Caco-2 (cell line): ENCODE results near the gene PTPN23. TPM values are rescaled to one million over a fixed set of nuclear protein-coding genes. Genes with fewer than 3 reads are reported as not detected.

ENCODE experiments used
- BruUV-seq: library from RNA; stranded (reverse); fragments of 400-500 nt; replicated peaks from 2 replicates; lab custom pipeline; 2021; lab: Mats Ljungman, UMichigan
- CTCF ChIA-PET: fragments of 300-600 bp; sonication (Branson Sonifier 250); formaldehyde crosslinking; loops from one replicate; lab custom pipeline; 2022; ENCODE audit warnings: antibody characterized with exemption; lab: Charles Lee
- POLR2A ChIA-PET: fragments of 300-600 bp; sonication (Branson Sonifier 250); formaldehyde crosslinking; loops from one replicate; lab custom pipeline; 2022; ENCODE audit warnings: antibody characterized with exemption; lab: Charles Lee
- DNase-seq, 2 experiments: peaks; one replicate each; pipeline versions ENCODE4 v3.0.0 to v3.0.0-alpha.2; 2020 to 2022
- H3K27me3 ChIP-seq: replicated peaks from 2 replicates; pipeline ENCODE4 v1.6.0; 2011; ENCODE audit warnings: low read length; ENCODE audit not compliant: control insufficient read depth, insufficient read depth
- H3K36me3 ChIP-seq: 2 replicates; pipeline ENCODE4 v1.5.1; 2011; ENCODE audit warnings: low read length; ENCODE audit not compliant: control insufficient read depth, insufficient read depth
- H3K4me1 ChIP-seq: fragments of 250-450 bp; sonication (Bioruptor Pico); 2 replicates; pipeline ENCODE4 v1.5.1; 2020; ENCODE audit warnings: mild to moderate bottlenecking
- H3K4me3 ChIP-seq: 2 replicates; pipeline ENCODE4 v1.5.1; 2011; ENCODE audit warnings: low read depth, mild to moderate bottlenecking, control low read depth, low read length
- H3K9me3 ChIP-seq: fragments of 250-450 bp; sonication (Bioruptor Pico); 2 replicates; pipeline ENCODE4 v1.5.1; 2020; ENCODE audit warnings: mild to moderate bottlenecking, moderate library complexity
- H3K27ac Mint-ChIP-seq: one replicate; pipeline ENCODE4 v1.8.0; 2022; ENCODE audit warnings: mixed read lengths; ENCODE audit not compliant: unreplicated experiment
- H3K27me3 Mint-ChIP-seq: one replicate; pipeline ENCODE4 v1.8.0; 2022; ENCODE audit warnings: mixed read lengths; ENCODE audit not compliant: insufficient read depth, unreplicated experiment
- H3K36me3 Mint-ChIP-seq: one replicate; pipeline ENCODE4 v1.8.0; 2022; ENCODE audit warnings: mild to moderate bottlenecking, mixed read lengths; ENCODE audit not compliant: insufficient read depth, unreplicated experiment
- H3K4me1 Mint-ChIP-seq: one replicate; pipeline ENCODE4 v1.8.0; 2022; ENCODE audit warnings: low read depth, mixed read lengths; ENCODE audit not compliant: unreplicated experiment
- H3K4me3 Mint-ChIP-seq: one replicate; pipeline ENCODE4 v1.8.0; 2022; ENCODE audit warnings: mild to moderate bottlenecking, moderate library complexity, mixed read lengths; ENCODE audit not compliant: unreplicated experiment
- H3K9me3 Mint-ChIP-seq: one replicate; pipeline ENCODE4 v1.8.0; 2022; ENCODE audit warnings: mixed read lengths; ENCODE audit not compliant: unreplicated experiment
- CTCF ChIP-seq, 2 experiments: fragments of 200-600 bp in 1 of 2; IDR thresholded peaks; 1 replicate in 1 of 2; 2 replicates in 1 of 2; pipeline versions ENCODE4 v1.5.1 to v1.8.0; 2011 to 2022; ENCODE audit warnings: antibody characterized with exemption in 1 of 2, control low read depth in 1 of 2, inconsistent platforms in 1 of 2, low read depth in 1 of 2, low read length in 1 of 2, mild to moderate bottlenecking in 1 of 2, moderate library complexity in 1 of 2; ENCODE audit not compliant: insufficient read depth in 1 of 2, severe bottlenecking in 1 of 2, unreplicated experiment in 1 of 2
- intact Hi-C: fragments of 100-400 bp; cut with micrococcal nuclease; formaldehyde crosslinking; loops from one replicate; pipeline ENCODE4 v1.10.0; 2022; ENCODE audit not compliant: unreplicated experiment
- total RNA-seq: library from RNA; stranded (reverse); gene quantifications from 2 replicates; pipeline ENCODE4 v1.2.3, GENCODE V29; 2022

Gene PTPN23
- total RNA-seq, 1 experiment from 2014 or later = 49.6 TPM

GRCh38 chr3:47385796-47386195 lies 5.0 kb downstream of the PTPN23 start:
- intact Hi-C loops = loop anchor here (1.0 to 10.0 kb wide), 2 partner anchors 9 to 101 kb away; partner anchors contain the start of genes KIF9 and KLHL18
- H3K36me3 ChIP-seq = peaks cover 1% of the 10 kb centered on the region; the same call in 1 of the 2 replicates
- no peaks in the 10 kb centered on the region for H3K9me3 Mint-ChIP-seq
- POLR2A ChIA-PET = no interaction called here
- H3K27ac Mint-ChIP-seq = peak overlapping the region; percentile 9
- H3K4me3 ChIP-seq = no peak overlapping the region
- H3K27me3 Mint-ChIP-seq = no peaks in the 10 kb centered on the region
- H3K27me3 ChIP-seq = no peaks in the 10 kb centered on the region
- no peak for TF ChIP-seq CTCF (IDR thresholded peaks at IDR 0.05; ENCODE audit: insufficient read depth in 1 of 2, low read depth in 1 of 2, low read length in 1 of 2, severe bottlenecking in 1 of 2, unreplicated experiment in 1 of 2)
- DNase-seq = no peak
- no peak overlapping the region for H3K4me3 Mint-ChIP-seq
- H3K4me1 ChIP-seq = peaks cover 29% of the 10 kb centered on the region
- peaks cover 16% of the 10 kb centered on the region for H3K4me1 Mint-ChIP-seq
- peaks cover 56% of the 10 kb centered on the region for H3K36me3 Mint-ChIP-seq
- H3K9me3 ChIP-seq = no peaks in the 10 kb centered on the region
- CTCF ChIA-PET = no interaction called here
- BruUV-seq = no TSS peak

GRCh38 chr3:47392933-47393332 lies 12.1 kb downstream of the PTPN23 start:
- BruUV-seq = no TSS peak
- ChIA-PET POLR2A (no interaction called here), CTCF (no interaction called here)
- Mint-ChIP-seq H3K36me3 (peaks cover 35% of the 10 kb centered on the region), H3K4me3 (no peak overlapping the region), H3K27me3 (no peaks in the 10 kb centered on the region), H3K27ac (no peak overlapping the region), H3K4me1 (peaks cover 17% of the 10 kb centered on the region), H3K9me3 (no peaks in the 10 kb centered on the region)
- no peaks in the 10 kb centered on the region for H3K27me3 ChIP-seq
- H3K9me3 ChIP-seq = no peaks in the 10 kb centered on the region
- no peak overlapping the region for H3K4me3 ChIP-seq
- TF ChIP-seq CTCF (IDR thresholded peaks at IDR 0.05; ENCODE audit: insufficient read depth in 1 of 2, low read depth in 1 of 2, low read length in 1 of 2, severe bottlenecking in 1 of 2, unreplicated experiment in 1 of 2) = no peak
- no peak for DNase-seq
- no peaks in the 10 kb centered on the region; the same call in none of the 2 replicates for H3K36me3 ChIP-seq
- peaks cover 33% of the 10 kb centered on the region for H3K4me1 ChIP-seq
- intact Hi-C loops = no loop called here

GRCh38 chr3:47394140-47394870 lies 13.5 kb downstream of the PTPN23 start:
- no peaks in the 10 kb centered on the region for H3K27me3 ChIP-seq
- H3K27ac Mint-ChIP-seq = peak overlapping the region; percentile 90
- peak; percentile 82 to 87 for DNase-seq
- no TSS peak for BruUV-seq
- peaks cover 33% of the 10 kb centered on the region for H3K4me1 ChIP-seq
- no peaks in the 10 kb centered on the region for H3K27me3 Mint-ChIP-seq
- peaks cover 17% of the 10 kb centered on the region for H3K4me1 Mint-ChIP-seq
- H3K4me3 Mint-ChIP-seq = peak overlapping the region; percentile 69
- peaks cover 40% of the 10 kb centered on the region for H3K36me3 Mint-ChIP-seq
- ChIA-PET POLR2A (interaction anchor here (0.6 to 2.2 kb wide), 2 partner anchors 14 to 48 kb away, joined by 13 to 15 read pairs; partner anchors contain the start of gene PTPN23), CTCF (interaction anchor here (0.9 to 2.1 kb wide), 5 partner anchors 11 to 27 kb away, joined by 3 to 13 read pairs (median 5); partner anchors contain the start of gene PTPN23)
- no peaks in the 10 kb centered on the region for H3K9me3 Mint-ChIP-seq
- peak in 1 of 2 experiments; percentile 42 for TF ChIP-seq CTCF (IDR thresholded peaks at IDR 0.05; ENCODE audit: insufficient read depth in 1 of 2, low read depth in 1 of 2, low read length in 1 of 2, severe bottlenecking in 1 of 2, unreplicated experiment in 1 of 2)
- H3K4me3 ChIP-seq = peak overlapping the region; percentile 5; the same call in 1 of the 2 replicates
- no peaks in the 10 kb centered on the region; the same call in none of the 2 replicates for H3K36me3 ChIP-seq
- no peaks in the 10 kb centered on the region for H3K9me3 ChIP-seq
- intact Hi-C loops = loop anchor here (1.0 kb wide), 2 partner anchors 9 to 14 kb away; no protein-coding TSS in a partner anchor
